Activated CD4-positive, alpha-beta T cell treated with anti-CD3 and anti-CD28 coated beads for 24 hours (primary cell): Measurements from ENCODE around the gene PSMG4.

Source experiments
- DNase-seq, 2 donors: peaks; one replicate each; pipeline ENCODE4 v3.0.0-alpha.2; 2020; ENCODE audit warnings: low read depth in 2 of 2

Gene PSMG4

GRCh38 chr6:3290149-3290930 lies 31.6 kb downstream of the PSMG4 start:
- no peak for DNase-seq

- DNase-seq = no peak
Measured at GRCh38 chr6:3290931-3291211, 32.1 kb downstream of the PSMG4 start.

GRCh38 chr6:3291346-3291745 lies 32.6 kb downstream of the PSMG4 start:
- DNase-seq = no peak

GRCh38 chr6:3291987-3292386 lies 33.2 kb downstream of the PSMG4 start:
- DNase-seq = no peak

DNA sequence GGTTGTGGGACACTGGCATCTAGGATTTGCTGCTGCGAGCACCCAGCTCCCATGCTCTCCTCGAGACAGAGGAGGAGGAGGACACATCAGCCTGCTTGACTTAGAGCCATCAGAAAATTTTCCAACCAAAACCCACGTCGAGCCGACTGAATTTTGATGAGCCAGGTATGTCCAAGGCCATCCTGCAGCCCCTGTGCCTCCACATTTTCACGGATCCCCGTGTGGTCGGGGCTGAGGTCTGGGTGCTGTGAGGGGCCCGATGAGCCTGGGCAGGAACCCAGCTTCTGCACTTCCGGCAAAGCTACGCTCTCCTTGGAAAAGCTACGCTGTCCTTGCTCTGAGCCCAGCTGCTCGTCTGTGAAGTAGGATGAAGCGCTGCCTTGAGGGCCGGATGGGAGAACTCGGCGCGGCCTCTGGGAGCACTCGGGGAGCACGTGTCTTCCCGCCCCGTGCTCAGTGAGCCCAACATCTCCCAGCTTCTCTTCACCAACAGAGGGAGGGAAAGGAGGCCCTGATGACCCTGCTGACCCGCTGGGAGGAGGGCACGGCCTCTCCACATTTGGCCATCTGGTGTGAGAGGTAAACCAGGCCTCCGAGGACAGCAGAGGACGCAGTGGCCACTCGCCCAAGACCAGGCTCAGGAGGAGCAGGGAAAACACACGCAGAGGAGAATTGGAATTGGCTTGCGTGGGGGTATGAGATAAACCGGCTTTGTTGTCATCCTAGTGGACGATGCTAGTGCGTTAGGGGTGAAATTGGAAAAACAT lies 33.9 kb downstream of the PSMG4 start:
- DNase-seq = no peak

DNA sequence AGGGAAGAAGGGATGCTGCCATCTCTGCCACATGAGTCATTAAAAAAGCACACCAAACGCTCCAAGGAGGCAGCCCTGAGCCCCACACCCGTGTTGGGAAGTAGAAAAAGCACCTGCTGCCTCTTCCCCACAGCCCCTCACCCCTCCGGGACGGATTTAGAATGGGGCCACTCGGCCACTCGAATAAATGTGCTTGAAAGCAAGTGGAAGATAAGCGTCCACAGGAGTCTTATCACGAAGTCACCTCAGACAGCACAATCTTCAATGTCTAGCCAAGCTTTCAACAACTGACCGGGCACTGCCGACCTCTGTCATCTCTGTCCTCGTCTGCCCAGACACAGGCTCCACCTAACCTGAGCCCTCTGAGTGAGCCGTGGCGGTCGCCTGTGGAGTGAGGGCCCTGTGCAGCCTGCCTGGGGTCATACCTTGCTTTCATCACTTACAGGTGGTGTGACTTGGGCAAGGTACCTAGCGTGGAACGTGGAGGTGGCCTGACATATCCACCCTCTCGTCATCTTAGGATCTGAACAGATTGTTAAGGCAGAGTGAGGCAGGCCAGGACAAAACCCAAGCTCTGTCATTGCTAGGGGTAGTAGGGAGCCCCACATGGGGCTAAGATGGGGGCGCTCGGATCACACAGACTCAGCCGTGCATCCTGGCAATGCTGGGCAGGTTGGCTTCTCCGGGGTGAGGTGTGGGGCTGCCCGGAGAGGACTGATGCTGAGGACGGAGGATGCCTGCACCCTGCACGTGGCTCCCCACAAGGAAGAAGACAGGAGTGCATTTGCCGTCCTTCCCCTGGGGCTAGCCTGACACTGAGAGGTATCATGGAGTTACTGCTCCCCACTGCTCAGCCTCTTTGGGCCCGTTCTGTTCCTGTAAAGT lies 34.8 kb downstream of the PSMG4 start:
- no peak for DNase-seq

DNA sequence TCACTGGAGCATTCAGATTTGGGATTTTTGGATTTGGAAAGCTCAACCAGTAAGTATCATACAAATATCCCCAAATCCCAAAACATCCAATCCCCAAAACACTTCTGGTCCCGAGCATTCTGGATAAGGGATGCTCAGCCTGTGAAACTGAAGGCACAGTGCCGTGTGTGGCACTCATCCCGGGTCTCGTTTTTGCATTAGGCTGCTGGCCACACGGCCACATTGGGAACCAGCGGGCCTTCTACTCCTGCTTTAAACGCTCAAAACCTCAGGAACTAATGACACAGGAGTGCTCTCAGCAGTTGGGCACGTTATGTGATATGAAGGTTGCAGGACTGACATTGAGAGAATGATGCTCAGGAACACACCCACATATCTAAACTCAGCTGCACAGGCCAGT lies 35.6 kb downstream of the PSMG4 start:
- no peak for DNase-seq

GRCh38 chr6:3294921-3295871 lies 36.4 kb downstream of the PSMG4 start:
- DNase-seq = no peak

DNA sequence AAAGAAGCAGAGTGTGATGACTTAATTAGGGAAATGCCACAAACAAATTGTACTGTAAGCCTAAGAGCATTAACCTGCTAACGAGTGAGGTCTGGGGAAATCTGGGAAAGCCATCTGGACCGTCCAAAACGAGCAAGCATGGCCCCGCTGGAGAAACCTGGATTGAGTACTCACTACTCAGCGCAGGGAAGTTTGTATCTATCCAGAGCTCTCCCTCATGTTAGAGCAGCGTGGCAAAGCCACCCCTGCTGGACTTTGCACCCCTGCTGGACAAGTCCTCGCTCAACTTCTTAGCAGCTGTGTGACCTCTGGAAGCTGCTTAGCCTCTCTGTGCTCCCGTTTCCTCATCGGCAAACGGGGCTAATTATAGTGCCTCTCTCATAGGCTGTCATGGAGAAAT lies 37.3 kb downstream of the PSMG4 start:
- no peak for DNase-seq

DNA sequence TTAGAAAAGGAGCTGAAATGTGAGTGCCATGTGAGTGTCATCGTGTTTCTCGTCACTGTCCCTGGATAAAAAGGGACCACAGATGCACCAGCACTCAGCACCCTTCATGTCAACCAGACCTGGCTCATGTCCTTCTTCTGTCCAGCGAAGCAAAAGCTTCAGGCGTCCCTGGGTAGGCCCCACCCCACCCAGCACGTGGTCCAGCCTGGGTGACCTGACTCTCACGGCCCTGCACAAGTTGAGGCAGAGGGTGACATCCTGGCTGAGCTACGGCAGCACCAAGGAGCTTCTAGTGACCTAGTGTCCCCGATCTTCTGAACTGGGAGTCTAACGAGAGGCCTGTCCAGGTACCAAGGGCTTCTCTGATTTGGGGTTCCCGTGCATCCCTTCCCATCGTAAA lies 37.8 kb downstream of the PSMG4 start:
- no peak for DNase-seq

DNA sequence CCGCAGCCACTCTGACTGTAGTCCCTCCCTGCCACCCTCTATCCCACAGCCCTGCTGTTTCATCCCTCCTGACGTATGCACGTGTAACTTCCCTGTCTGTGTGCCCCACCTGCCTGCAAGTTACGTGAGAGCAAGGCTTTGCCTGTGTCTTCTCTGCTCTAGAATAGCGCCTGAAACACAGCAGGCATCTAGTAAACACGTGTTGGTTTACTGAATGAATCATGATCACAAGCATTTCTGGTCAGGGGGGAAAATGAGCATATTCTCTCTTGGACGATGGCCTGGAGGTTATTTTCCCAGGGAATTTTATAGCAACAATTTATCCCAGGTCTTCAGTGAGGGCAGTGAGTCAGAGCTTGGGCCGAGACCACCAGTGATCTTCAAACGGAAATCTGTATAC lies 38.3 kb downstream of the PSMG4 start:
- no peak for DNase-seq

DNA sequence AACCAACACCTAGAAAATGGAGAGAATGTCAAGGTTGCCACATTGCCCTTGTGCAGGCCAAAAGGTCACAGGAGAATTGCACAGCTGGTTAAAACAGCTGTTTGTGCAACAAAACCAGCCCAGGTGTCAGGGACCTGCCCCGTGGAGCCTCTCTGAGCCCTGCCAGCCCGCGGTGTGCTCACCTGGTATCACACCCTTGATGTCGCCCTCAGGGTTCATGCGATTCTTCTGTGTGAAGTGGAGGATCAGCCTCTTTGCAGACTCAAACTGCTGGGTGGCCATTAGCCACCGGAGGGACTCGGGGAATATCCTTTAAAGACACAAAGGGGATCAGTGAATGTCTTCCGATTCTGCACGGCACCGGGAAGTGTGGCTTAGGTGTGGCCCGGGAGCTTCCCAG lies 39.2 kb downstream of the PSMG4 start:
- DNase-seq = no peak

DNA sequence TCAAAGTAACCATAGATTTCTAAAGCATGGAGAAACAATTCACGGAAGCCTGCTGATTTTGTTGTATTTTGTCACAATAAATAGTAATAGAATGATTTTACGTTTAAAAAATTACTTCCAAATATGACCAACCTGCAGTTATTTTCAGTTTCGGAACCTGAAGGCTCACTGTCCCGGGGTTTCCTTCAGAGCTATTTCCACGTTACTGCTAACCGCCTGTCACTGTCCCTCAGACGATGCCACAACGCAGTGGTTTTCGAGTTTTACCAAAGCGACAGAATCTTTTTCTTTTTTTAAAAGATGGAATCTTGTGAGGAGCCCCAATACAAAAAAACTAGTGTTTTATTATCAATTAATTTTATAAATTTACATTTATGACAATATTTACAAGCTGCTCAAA lies 40.5 kb downstream of the PSMG4 start:
- DNase-seq = no peak

GRCh38 chr6:3301506-3301905 lies 42.8 kb downstream of the PSMG4 start:
- DNase-seq = no peak

- DNase-seq = no peak
Measured at GRCh38 chr6:3303795-3304411, 45.2 kb downstream of the PSMG4 start.

DNA sequence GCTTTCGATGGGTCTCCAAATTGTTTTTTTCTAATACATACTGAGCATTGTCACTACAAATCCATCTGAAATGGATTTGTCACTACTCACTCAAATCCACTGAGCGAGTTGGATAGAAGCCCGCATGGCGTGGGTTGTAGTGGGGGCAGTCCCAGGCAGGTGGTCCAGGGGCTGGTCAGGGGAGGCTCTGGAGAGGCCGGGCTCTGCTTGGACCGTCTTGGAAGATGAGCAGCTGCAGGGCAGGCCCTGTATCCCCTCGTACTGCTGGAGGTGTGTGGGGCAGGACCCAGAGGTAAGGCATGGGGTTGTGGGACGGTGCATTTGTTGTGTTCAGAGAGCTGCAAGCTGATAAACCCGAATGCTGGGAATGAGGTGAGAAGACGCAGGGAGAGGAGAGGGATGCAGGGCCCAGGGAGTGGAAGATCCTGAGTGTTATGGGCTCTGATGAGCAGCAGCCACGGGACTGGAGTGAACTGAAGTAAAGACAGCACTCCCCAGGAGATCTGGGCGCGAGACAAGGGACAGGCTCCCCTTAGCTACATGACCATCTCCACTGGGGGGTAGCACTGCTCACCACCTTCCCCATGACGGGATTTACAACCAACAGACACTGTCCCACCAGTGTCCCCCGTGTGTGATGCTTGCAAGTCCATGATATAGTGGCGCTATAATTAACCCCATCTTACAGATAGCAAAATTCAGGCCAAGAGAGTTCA lies 45.9 kb downstream of the PSMG4 start:
- DNase-seq = no peak

DNA sequence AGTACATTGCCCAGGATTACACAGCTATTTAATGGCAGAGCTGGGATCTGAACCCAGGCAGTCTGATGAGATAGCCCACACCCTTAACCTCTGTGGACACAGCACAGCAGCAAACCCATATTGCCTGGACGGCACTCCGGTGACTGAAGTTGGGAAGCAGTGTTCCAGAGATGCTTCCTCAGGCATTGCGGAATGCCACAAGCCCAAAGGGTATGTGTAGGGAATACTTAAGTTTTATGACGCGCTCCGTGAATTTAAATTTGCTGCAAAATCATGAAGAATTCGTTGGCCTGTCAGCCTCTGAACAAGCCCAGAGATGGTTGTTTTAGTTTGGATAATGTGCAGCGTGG lies 46.4 kb downstream of the PSMG4 start:
- no peak for DNase-seq

- DNase-seq = no peak
Measured at GRCh38 chr6:3305831-3306230, 47.1 kb downstream of the PSMG4 start.

DNA sequence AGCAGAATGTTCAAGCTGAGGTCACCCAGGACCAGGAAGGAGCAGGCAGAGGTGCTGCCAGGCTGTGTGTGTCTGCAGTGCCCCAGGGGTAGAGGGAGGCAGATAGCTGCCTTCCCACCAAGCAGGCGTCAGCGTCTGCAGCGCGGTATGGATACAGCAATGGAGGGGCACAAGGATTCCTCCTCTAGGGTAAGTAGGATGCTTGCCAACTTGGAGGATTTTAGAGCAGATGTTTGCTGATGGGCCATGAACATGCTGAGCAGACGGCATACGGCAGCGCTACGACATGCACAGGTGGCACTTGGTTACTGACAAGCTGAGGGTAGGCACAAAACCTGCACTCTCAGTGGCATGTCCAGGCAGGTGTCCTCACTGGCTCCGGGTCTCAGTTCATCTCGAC lies 48.1 kb downstream of the PSMG4 start:
- DNase-seq = no peak

DNA sequence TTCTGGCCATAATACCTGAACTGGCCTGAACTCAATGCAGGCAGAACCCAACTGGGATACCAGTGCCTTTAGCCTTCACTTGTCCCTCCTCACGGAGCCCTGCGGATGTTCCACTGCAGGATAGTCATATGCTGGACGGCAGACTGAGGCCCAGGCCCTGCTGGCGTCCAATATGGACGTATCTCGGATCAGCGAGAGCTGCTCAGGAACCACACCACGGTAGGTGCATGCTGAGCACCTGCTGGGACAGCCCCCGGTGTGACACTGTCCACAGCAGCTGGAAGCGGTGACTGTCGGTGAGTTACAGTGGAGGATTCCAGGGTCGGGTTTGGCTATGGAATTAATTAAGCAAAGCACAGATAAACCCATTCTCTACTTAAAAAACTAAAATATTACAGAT lies 48.7 kb downstream of the PSMG4 start:
- DNase-seq = no peak

DNA sequence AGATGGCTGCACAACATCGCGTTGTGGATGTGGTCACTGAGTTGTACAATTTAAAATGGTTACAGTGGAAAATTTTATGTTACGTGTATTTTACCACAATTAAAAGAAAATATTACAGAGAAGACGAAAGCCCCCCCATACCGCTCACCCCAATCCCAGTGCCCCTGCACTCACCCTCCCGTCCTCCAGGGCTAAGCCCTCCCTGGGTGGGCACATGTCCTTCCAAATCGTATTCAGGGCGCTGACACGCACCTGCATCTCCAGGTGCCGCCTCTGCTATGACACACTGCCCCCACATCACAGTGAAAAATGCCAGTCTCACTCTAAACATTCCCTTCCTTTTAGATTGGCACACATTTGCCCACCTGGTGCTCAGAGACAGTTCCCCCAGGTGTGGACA lies 49.4 kb downstream of the PSMG4 start:
- no peak for DNase-seq
